Measurements from ENCODE around the gene C1orf210.

The C1orf210 gene

GRCh38 chr1:43324810-43325209, 39.4 kb upstream of the C1orf210 start:
- TF ChIP-seq CTCF (IDR thresholded peaks at IDR 0.05; ENCODE audit: extremely low read depth, insufficient read depth, missing control alignments) = no peak
- in situ Hi-C loops (cut with MboI; ENCODE audit: low pct_unique_long_range_greater_than_20kb, low sequenced_read_pairs, unreplicated experiment) = no loop called here
- DNase-seq (ENCODE audit: low spot score) = no peak

- in situ Hi-C loops (cut with MboI; ENCODE audit: low pct_unique_long_range_greater_than_20kb, low sequenced_read_pairs, unreplicated experiment) = no loop called here
- TF ChIP-seq CTCF (IDR thresholded peaks at IDR 0.05; ENCODE audit: extremely low read depth, insufficient read depth, missing control alignments) = no peak
- no peak for DNase-seq (ENCODE audit: low spot score)
Observed at GRCh38 chr1:43322506-43322905, 37.1 kb upstream of the C1orf210 start.

GRCh38 chr1:43321331-43321891, 36.0 kb upstream of the C1orf210 start:
- TF ChIP-seq CTCF (IDR thresholded peaks at IDR 0.05; ENCODE audit: extremely low read depth, insufficient read depth, missing control alignments) = no peak
- in situ Hi-C loops (cut with MboI; ENCODE audit: low pct_unique_long_range_greater_than_20kb, low sequenced_read_pairs, unreplicated experiment) = no loop called here
- DNase-seq (ENCODE audit: low spot score) = no peak

- no peak for DNase-seq (ENCODE audit: low spot score)
- in situ Hi-C loops (cut with MboI; ENCODE audit: low pct_unique_long_range_greater_than_20kb, low sequenced_read_pairs, unreplicated experiment) = no loop called here
- no peak for TF ChIP-seq CTCF (IDR thresholded peaks at IDR 0.05; ENCODE audit: extremely low read depth, insufficient read depth, missing control alignments)
Observed at GRCh38 chr1:43319766-43320165, 34.4 kb upstream of the C1orf210 start.

GRCh38 chr1:43319288-43319687, 33.9 kb upstream of the C1orf210 start:
- no peak for DNase-seq (ENCODE audit: low spot score)
- in situ Hi-C loops (cut with MboI; ENCODE audit: low pct_unique_long_range_greater_than_20kb, low sequenced_read_pairs, unreplicated experiment) = no loop called here
- no peak for TF ChIP-seq CTCF (IDR thresholded peaks at IDR 0.05; ENCODE audit: extremely low read depth, insufficient read depth, missing control alignments)

GRCh38 chr1:43318831-43319230, 33.5 kb upstream of the C1orf210 start:
- DNase-seq (ENCODE audit: low spot score) = no peak
- TF ChIP-seq CTCF (IDR thresholded peaks at IDR 0.05; ENCODE audit: extremely low read depth, insufficient read depth, missing control alignments) = no peak
- in situ Hi-C loops (cut with MboI; ENCODE audit: low pct_unique_long_range_greater_than_20kb, low sequenced_read_pairs, unreplicated experiment) = no loop called here
